Prostate gland (tissue), 2 donors: ENCODE data around the gene MCF2L2. TPM values are rescaled to one million over a fixed set of nuclear protein-coding genes. Genes with fewer than 3 reads are reported as not detected.
"Not testable (repeated sequence)": the region's sequence is repeated elsewhere in the genome, so short reads cannot be mapped to it uniquely, and the experiment has no call there.

Experiments used
- DNase-seq: peaks from one replicate; pipeline ENCODE4 v3.0.0-alpha.2; 2019; ENCODE audit warnings: low spot score
- H3K27ac ChIP-seq, 2 donors: fragments of 200-600 bp; sonication (generic); 2 replicates each; pipeline ENCODE4 v1.5.1; 2017 to 2019
- H3K27me3 ChIP-seq: fragments of 200-600 bp; sonication (generic); replicated peaks from 2 replicates; pipeline ENCODE4 v1.5.1; 2019; ENCODE audit not compliant: insufficient read depth
- H3K36me3 ChIP-seq, 2 donors: fragments of 200-600 bp; sonication (generic); 1 replicate in 1 of 2; 2 replicates in 1 of 2; pipeline versions ENCODE4 v1.5.1 to v1.8.1; 2017 to 2019
- H3K4me1 ChIP-seq: fragments of 200-600 bp; sonication (generic); replicated peaks from 2 replicates; pipeline ENCODE4 v1.5.1; 2019
- H3K4me3 ChIP-seq, 2 donors: fragments of 200-600 bp; sonication (generic); 2 replicates each; pipeline ENCODE4 v1.5.1; 2017 to 2019
- H3K9me3 ChIP-seq: fragments of 200-600 bp; sonication (generic); 2 replicates; pipeline ENCODE4 v1.5.1; 2017
- POLR2A ChIP-seq: fragments of 450-650 bp; IDR thresholded peaks from one replicate; pipeline ENCODE4 v1.6.1; 2016; ENCODE audit warnings: antibody characterized with exemption, mild to moderate bottlenecking
- POLR2AphosphoS5 ChIP-seq: sonication (generic); formaldehyde crosslinking; IDR thresholded peaks from one replicate; pipeline ENCODE4 v1.6.1; 2017; ENCODE audit warnings: antibody characterized with exemption
- WGBS: methylation state at CpG from one replicate; pipeline ENCODE4 v1.1.5; 2018; 5-methylcytosine and 5-hydroxymethylcytosine counted together
- intact Hi-C: fragments of 100-400 bp; cut with DNase I; formaldehyde crosslinking; loops from one replicate; pipeline ENCODE4 v1.14.2; 2022
- total RNA-seq, 2 donors: library from RNA; depleted of rRNA; stranded (reverse); fragments of >200 nt; gene quantifications; one replicate each; pipeline ENCODE4 v1.1.0, GENCODE V29; 2016
- TF ChIP-seq, protein P1 (sequence below), 4 experiments: fragments of 200-600 bp in 2 of 4; fragments of 450-650 bp in 2 of 4; sonication (generic) in 2 of 4; IDR thresholded peaks; 1 replicate in 3 of 4; 2 replicates in 1 of 4; pipeline ENCODE4 v1.5.1; 2016 to 2019; ENCODE audit warnings: antibody characterized with exemption in 4 of 4, mild to moderate bottlenecking in 2 of 4, moderate library complexity in 2 of 4

MCF2L2 gene, protein sequence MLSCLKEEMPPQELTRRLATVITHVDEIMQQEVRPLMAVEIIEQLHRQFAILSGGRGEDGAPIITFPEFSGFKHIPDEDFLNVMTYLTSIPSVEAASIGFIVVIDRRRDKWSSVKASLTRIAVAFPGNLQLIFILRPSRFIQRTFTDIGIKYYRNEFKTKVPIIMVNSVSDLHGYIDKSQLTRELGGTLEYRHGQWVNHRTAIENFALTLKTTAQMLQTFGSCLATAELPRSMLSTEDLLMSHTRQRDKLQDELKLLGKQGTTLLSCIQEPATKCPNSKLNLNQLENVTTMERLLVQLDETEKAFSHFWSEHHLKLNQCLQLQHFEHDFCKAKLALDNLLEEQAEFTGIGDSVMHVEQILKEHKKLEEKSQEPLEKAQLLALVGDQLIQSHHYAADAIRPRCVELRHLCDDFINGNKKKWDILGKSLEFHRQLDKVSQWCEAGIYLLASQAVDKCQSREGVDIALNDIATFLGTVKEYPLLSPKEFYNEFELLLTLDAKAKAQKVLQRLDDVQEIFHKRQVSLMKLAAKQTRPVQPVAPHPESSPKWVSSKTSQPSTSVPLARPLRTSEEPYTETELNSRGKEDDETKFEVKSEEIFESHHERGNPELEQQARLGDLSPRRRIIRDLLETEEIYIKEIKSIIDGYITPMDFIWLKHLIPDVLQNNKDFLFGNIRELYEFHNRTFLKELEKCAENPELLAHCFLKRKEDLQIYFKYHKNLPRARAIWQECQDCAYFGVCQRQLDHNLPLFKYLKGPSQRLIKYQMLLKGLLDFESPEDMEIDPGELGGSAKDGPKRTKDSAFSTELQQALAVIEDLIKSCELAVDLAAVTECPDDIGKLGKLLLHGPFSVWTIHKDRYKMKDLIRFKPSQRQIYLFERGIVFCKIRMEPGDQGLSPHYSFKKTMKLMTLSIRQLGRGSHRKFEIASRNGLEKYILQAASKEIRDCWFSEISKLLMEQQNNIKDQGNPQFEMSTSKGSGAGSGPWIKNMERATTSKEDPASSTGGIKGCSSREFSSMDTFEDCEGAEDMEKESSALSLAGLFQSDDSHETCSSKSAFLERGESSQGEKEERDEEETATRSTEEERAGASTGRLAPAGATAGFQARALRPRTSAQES
- total RNA-seq, result 1 to 10 TPM in 1 of 2 donors, under 1 TPM in 1; 0.41 to 4.0 TPM

DNA sequence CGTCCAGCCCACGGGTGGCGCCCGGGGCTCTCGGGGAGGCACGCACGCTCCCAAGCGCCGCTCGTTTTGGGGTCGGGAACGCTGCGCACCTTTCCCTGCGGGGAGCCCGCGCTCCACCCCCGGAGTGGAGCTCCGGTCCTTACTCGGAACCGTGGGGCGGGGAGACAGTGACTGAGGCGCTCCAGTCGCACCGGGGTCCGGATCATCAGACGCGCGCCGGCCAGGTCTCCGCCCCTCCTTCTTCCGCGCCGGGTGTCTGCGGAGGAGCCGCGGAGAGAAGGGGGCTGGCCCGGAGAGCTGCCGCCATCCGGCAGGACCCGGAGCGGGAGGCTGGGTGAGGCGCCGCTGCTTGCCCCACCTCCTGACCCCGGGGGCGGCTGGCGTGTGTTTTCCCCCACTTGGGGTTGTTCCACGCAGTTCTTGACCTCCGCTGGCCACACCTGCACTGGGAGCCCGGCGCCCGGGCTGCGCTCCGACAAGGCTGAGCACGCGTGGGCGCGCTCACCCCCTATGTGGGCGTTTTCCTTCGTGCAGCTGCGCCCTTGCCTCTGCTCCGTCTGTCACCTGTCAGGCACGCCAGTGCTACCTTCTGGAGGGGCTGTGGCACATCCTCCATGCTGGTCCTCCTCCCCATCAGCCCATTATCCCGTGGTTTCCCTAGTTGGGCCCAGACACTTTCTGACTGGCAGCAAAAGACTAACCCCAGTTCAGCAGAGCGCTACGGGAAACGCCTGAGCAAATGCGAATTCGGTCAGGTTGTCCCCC is at the start of gene MCF2L2:
TSS of gene MCF2L2 (minus strand) at position 173 of the 765 bp plus-strand sequence. CDS start 642 bp downstream, outside the sequence.
- H3K9me3 ChIP-seq, result no peaks in the 10 kb centered on the region
- no peak for DNase-seq
- H3K4me1 ChIP-seq, result no peaks in the 10 kb centered on the region
- no peaks in the 10 kb centered on the region for H3K36me3 ChIP-seq
- TF ChIP-seq, protein P1, sequence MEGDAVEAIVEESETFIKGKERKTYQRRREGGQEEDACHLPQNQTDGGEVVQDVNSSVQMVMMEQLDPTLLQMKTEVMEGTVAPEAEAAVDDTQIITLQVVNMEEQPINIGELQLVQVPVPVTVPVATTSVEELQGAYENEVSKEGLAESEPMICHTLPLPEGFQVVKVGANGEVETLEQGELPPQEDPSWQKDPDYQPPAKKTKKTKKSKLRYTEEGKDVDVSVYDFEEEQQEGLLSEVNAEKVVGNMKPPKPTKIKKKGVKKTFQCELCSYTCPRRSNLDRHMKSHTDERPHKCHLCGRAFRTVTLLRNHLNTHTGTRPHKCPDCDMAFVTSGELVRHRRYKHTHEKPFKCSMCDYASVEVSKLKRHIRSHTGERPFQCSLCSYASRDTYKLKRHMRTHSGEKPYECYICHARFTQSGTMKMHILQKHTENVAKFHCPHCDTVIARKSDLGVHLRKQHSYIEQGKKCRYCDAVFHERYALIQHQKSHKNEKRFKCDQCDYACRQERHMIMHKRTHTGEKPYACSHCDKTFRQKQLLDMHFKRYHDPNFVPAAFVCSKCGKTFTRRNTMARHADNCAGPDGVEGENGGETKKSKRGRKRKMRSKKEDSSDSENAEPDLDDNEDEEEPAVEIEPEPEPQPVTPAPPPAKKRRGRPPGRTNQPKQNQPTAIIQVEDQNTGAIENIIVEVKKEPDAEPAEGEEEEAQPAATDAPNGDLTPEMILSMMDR (IDR thresholded peaks at IDR 0.05), result no peak
- no peak for TF ChIP-seq POLR2A
- no peak for TF ChIP-seq POLR2AphosphoS5
- H3K4me3 ChIP-seq, result peak within 1 kb of the TSS; percentile 43 to 56
- H3K27me3 ChIP-seq, result no peaks in the 10 kb centered on the region
- intact Hi-C loops, result no loop called here
- 1% methylated on average over 53 of the region's 68 CpGs for WGBS
- peak within 1 kb of the TSS in 1 of 2 donors; percentile 3 for H3K27ac ChIP-seq

DNA sequence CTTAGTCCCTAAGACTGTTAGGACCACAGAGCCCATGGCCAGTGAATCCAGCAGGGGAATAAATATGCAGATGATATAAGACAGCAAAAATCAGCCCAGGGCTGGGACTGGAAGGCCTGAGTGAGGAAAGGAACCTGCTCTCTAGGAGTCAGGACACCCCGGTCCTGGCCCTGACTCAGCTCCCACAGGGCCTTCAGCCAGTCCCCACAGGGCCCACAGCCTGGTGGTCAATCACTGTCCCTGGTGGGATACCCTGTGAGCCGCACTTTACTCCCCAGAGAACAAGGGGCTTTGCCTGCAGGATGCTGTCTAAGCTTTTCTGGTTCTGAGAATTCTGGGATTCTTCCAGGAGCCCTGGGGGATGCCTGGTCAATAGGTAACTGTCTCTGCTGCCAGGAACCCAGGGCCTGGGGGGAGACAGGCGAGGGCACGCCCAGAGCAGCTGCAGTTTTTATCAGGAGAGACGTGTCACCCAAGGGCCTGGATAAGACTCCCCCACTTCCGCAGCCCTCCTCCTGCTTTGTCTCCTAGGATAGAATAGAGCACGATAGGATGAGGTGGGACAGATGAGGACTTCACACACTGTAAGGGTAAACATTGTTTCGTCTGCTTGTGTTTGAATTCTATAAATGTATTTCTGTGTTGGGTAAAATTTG is 49.5 kb upstream of the MCF2L2 start:
- TF ChIP-seq, protein P1 (IDR thresholded peaks at IDR 0.05), result no peak
- TF ChIP-seq POLR2AphosphoS5 (no peak), POLR2A (no peak)
- no peak overlapping the region for H3K27ac ChIP-seq
- no peaks in the 10 kb centered on the region for H3K27me3 ChIP-seq
- no peak for DNase-seq
- 55% methylated on average over 8 of the region's 8 CpGs for WGBS
- no peaks in the 10 kb centered on the region for H3K36me3 ChIP-seq
- intact Hi-C loops, result loop anchor here (10.0 kb wide), 1 partner anchor 157 kb away; the partner anchor contains the start of gene KLHL24
- H3K4me3 ChIP-seq, result no peak overlapping the region
- no peaks in the 10 kb centered on the region for H3K4me1 ChIP-seq
- no peaks in the 10 kb centered on the region for H3K9me3 ChIP-seq

DNA sequence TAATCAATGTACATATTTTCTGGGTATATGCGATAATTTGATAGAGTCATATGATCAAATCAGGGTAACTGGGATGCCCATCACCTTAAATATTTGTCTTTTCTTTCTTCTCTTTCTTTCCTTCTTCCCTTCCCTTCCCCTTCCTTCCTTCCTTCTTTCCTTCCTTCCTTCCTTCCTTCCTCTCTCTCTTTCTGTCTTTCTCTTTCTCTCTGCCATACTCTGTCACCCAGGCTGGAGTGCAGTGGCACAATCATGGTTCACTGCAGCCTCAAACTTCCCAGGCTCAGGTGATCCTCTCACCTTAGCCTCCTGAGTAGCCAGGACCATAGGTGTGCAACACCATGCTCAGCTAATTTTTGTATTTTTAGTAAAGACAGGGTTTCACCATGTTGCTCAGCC is 47.3 kb upstream of the MCF2L2 start:
- not testable (repeated sequence) for H3K9me3 ChIP-seq, H3K4me3 ChIP-seq, H3K4me1 ChIP-seq, H3K36me3 ChIP-seq, DNase-seq, H3K27ac ChIP-seq, H3K27me3 ChIP-seq
- intact Hi-C loops, result loop anchor here (10.0 kb wide), 1 partner anchor 159 kb away; the partner anchor contains the start of gene KLHL24
- 100% methylated on average over 1 of the region's 1 CpG for WGBS

DNA sequence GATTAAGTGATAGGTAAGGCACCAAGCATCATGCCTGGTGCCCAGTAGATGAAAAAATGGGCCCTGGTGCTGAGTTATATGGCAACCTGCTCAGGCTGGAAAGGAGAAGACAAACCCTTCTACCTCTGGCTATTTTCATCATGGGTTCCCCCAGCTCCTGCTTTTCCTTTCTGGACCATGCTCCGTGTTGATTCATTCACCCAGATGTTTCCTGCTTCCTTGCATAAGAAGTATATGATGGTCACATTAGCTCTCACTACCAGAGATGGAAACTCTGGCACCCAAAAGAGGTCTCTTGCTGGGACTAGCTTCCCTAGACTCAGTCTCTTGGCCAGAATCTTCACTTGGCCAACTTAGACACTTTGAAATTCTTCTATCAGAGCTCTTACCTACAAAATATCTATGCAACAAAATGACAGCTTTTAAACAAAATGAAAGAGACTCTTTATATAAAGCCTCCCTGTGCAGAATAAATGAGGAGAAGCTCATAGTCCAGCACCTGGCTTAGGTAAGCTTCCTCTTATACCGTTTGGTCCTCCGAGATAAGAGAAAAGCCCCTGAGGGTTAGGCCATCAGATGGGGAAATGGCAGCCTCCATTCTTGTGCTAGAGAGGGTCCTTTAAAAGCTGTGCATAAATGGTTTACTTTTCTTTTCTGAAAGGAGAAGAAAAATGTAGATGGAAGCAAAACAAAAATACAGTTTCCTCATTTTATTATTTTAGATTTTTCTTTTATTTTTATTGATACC is 46.8 kb upstream of the MCF2L2 start:
- Histone ChIP-seq H3K27me3 (no peaks in the 10 kb centered on the region), H3K27ac (no peak overlapping the region), H3K4me3 (no peak overlapping the region), H3K36me3 (no peaks in the 10 kb centered on the region), H3K9me3 (no peaks in the 10 kb centered on the region), H3K4me1 (no peaks in the 10 kb centered on the region)
- intact Hi-C loops, result loop anchor here (10.0 kb wide), 1 partner anchor 160 kb away; the partner anchor contains the start of gene KLHL24
- 63% methylated on average over 3 of the region's 3 CpGs for WGBS
- no peak for DNase-seq
- no peak for TF ChIP-seq POLR2A
- TF ChIP-seq, protein P1 (IDR thresholded peaks at IDR 0.05), result no peak
- no peak for TF ChIP-seq POLR2AphosphoS5
